Choroid plexus epithelial cell (primary cell): ENCODE data around the gene RTL9.
"Not testable (repeated sequence)": the region's sequence is repeated elsewhere in the genome, so short reads cannot be mapped to it uniquely, and the experiment has no call there.

Experiments used
- DNase-seq: peaks from one replicate; pipeline ENCODE4 v3.0.0-alpha.2; 2010; ENCODE audit warnings: low read depth
- H3K4me3 ChIP-seq: 2 replicates; pipeline ENCODE4 v1.5.1; 2011; ENCODE audit warnings: low read depth, mild to moderate bottlenecking, control low read depth, low read length, moderate library complexity
- CTCF ChIP-seq: conservative IDR thresholded peaks from 2 replicates; pipeline ENCODE4 v1.5.1; 2011; ENCODE audit warnings: low read depth, mild to moderate bottlenecking, control low read depth, inconsistent platforms, low read length, moderate library complexity

RTL9 gene

GRCh38 chrX:110403441-110404238 is 45.0 kb downstream of the RTL9 start:
- no peak overlapping the region for H3K4me3 ChIP-seq
- TF ChIP-seq CTCF: no peak
- peak; percentile 62 for DNase-seq

- TF ChIP-seq CTCF: no peak
- no peak overlapping the region for H3K4me3 ChIP-seq
- no peak for DNase-seq
Measured at GRCh38 chrX:110404376-110404775, 45.7 kb downstream of the RTL9 start.

- DNase-seq, H3K4me3 ChIP-seq: not testable (repeated sequence)
Measured at GRCh38 chrX:110406250-110406649, 47.6 kb downstream of the RTL9 start.

- no peak for DNase-seq
- H3K4me3 ChIP-seq: no peak overlapping the region
- TF ChIP-seq CTCF: no peak
Measured at GRCh38 chrX:110406822-110407221, 48.2 kb downstream of the RTL9 start.

GRCh38 chrX:110407910-110408545 is 49.4 kb downstream of the RTL9 start:
- DNase-seq: peak; percentile 71
- TF ChIP-seq CTCF: peak; percentile 73
- no peak overlapping the region for H3K4me3 ChIP-seq
